Astrocyte (in vitro differentiated cells and primary cell): ENCODE results near the gene RHOBTB1. TPM values are rescaled to one million over a fixed set of nuclear protein-coding genes. Genes with fewer than 3 reads are reported as not detected.
A peak's percentile ranks its signal among the peaks of the same experiment; 100 is the strongest.

Source experiments
- DNase-seq: peaks from one replicate; pipeline ENCODE4 v3.0.0-alpha.2; 2010; ENCODE audit warnings: low read depth
- FAIRE-seq: peaks from 2 replicates; lab custom pipeline; 2011; peaks lifted over from hg19 to GRCh38; lab: Jason Lieb, UNC
- H2AFZ ChIP-seq: 2 replicates; pipeline ENCODE4 v1.6.0; 2012; ENCODE audit warnings: low read depth, low read length, inconsistent platforms
- H3K27ac ChIP-seq: 2 replicates; pipeline ENCODE4 v1.5.1; 2011; ENCODE audit warnings: low read depth, low read length, inconsistent platforms
- H3K27me3 ChIP-seq: 2 replicates; pipeline ENCODE4 v1.6.0; 2011; ENCODE audit warnings: low read length, inconsistent platforms; ENCODE audit not compliant: insufficient read depth
- H3K36me3 ChIP-seq: 2 replicates; pipeline ENCODE4 v1.5.1; 2011; ENCODE audit warnings: low read length, inconsistent platforms; ENCODE audit not compliant: insufficient read depth
- H3K4me1 ChIP-seq: 2 replicates; pipeline ENCODE4 v1.5.1; 2011; ENCODE audit warnings: low read length, inconsistent platforms; ENCODE audit not compliant: insufficient read depth
- H3K4me2 ChIP-seq: 2 replicates; pipeline ENCODE4 v1.6.0; 2012; ENCODE audit warnings: low read length, inconsistent platforms
- H3K4me3 ChIP-seq: 2 replicates; pipeline ENCODE4 v1.5.1; 2011; ENCODE audit warnings: low read depth, mild to moderate bottlenecking, low read length, inconsistent platforms; ENCODE audit not compliant: insufficient read depth
- H3K79me2 ChIP-seq: 2 replicates; pipeline ENCODE4 v1.6.0; 2012; ENCODE audit warnings: mild to moderate bottlenecking, low read length, inconsistent platforms; ENCODE audit not compliant: insufficient read depth
- H3K9ac ChIP-seq: 2 replicates; pipeline ENCODE4 v1.6.0; 2012; ENCODE audit warnings: mild to moderate bottlenecking, low read length, inconsistent platforms
- H3K9me3 ChIP-seq: 2 replicates; pipeline ENCODE4 v1.5.1; 2012; ENCODE audit warnings: low read depth, mild to moderate bottlenecking, low read length, inconsistent platforms; ENCODE audit not compliant: insufficient read depth
- H4K20me1 ChIP-seq: 2 replicates; pipeline ENCODE4 v1.6.0; 2012; ENCODE audit warnings: low read length, inconsistent platforms; ENCODE audit not compliant: insufficient read depth
- H3K27ac Mint-ChIP-seq: one replicate; pipeline ENCODE4 v1.8.0; 2021; ENCODE audit warnings: mild to moderate bottlenecking, mixed read lengths; ENCODE audit not compliant: unreplicated experiment
- H3K27me3 Mint-ChIP-seq: one replicate; pipeline ENCODE4 v1.8.0; 2021; ENCODE audit warnings: low read depth, mixed read lengths; ENCODE audit not compliant: unreplicated experiment
- H3K36me3 Mint-ChIP-seq: one replicate; pipeline ENCODE4 v1.8.0; 2021; ENCODE audit warnings: low read depth, mixed read lengths; ENCODE audit not compliant: unreplicated experiment
- H3K4me1 Mint-ChIP-seq: one replicate; pipeline ENCODE4 v1.8.0; 2021; ENCODE audit warnings: low read depth, mixed read lengths; ENCODE audit not compliant: unreplicated experiment
- H3K4me3 Mint-ChIP-seq: one replicate; pipeline ENCODE4 v1.8.0; 2021; ENCODE audit warnings: mild to moderate bottlenecking, moderate library complexity, mixed read lengths; ENCODE audit not compliant: unreplicated experiment
- H3K9me3 Mint-ChIP-seq: one replicate; pipeline ENCODE4 v1.8.0; 2021; ENCODE audit warnings: mild to moderate bottlenecking, mixed read lengths; ENCODE audit not compliant: unreplicated experiment
- EZH2 ChIP-seq: IDR thresholded peaks from 2 replicates; pipeline ENCODE4 v1.6.1; 2012; ENCODE audit warnings: mild to moderate bottlenecking, low read length, inconsistent platforms; ENCODE audit not compliant: insufficient read depth
- total RNA-seq: library from RNA; stranded (reverse); gene quantifications from 2 replicates; pipeline ENCODE4 v1.2.1, GENCODE V29; 2021
- TF ChIP-seq, protein P1 (sequence below): IDR thresholded peaks from 2 replicates; pipeline ENCODE4 v1.5.1; 2011; ENCODE audit warnings: low read depth, mild to moderate bottlenecking, inconsistent platforms, low read length, moderate library complexity; ENCODE audit not compliant: insufficient read depth

RHOBTB1 gene
- total RNA-seq, 1 donor from 2014 or later = 46.5 TPM

DNA sequence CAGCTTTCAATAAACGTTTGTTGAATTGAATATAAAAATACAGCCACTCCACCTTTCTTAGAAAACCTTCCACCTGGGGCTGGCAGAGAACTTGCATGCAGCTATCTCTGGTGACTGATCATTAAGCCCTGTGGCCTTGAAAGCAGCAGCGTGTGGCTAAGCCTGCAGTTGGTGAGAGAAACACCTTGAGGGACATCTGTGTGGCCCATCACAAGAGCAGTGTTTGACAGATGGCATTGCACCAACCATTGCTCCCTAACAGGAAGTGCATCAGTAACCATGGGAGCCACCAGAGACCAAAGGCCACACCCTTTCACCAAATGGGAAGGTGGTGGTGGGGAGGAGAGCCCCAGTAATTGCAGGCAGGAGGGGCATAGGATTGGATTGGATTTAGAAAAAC lies 22.4 kb downstream of the RHOBTB1 start:
- Histone ChIP-seq H3K4me2 (no peak overlapping the region), H3K27me3 (no peaks in the 10 kb centered on the region), H3K9ac (no peak overlapping the region), H3K27ac (no peak overlapping the region), H3K79me2 (peaks cover 26% of the 10 kb centered on the region), H3K4me3 (no peak overlapping the region), H3K36me3 (peaks cover 2% of the 10 kb centered on the region), H2AFZ (no peak overlapping the region), H3K4me1 (peaks cover 9% of the 10 kb centered on the region), H4K20me1 (peaks cover 3% of the 10 kb centered on the region), H3K9me3 (no peaks in the 10 kb centered on the region)
- no peaks in the 10 kb centered on the region for H3K27me3 Mint-ChIP-seq
- FAIRE-seq (no peak), DNase-seq (no peak)
- H3K36me3 Mint-ChIP-seq = peaks cover 14% of the 10 kb centered on the region
- H3K4me3 Mint-ChIP-seq = no peak overlapping the region
- no peak overlapping the region for H3K27ac Mint-ChIP-seq
- no peaks in the 10 kb centered on the region for H3K9me3 Mint-ChIP-seq
- no peak for TF ChIP-seq EZH2
- TF ChIP-seq, protein P1, sequence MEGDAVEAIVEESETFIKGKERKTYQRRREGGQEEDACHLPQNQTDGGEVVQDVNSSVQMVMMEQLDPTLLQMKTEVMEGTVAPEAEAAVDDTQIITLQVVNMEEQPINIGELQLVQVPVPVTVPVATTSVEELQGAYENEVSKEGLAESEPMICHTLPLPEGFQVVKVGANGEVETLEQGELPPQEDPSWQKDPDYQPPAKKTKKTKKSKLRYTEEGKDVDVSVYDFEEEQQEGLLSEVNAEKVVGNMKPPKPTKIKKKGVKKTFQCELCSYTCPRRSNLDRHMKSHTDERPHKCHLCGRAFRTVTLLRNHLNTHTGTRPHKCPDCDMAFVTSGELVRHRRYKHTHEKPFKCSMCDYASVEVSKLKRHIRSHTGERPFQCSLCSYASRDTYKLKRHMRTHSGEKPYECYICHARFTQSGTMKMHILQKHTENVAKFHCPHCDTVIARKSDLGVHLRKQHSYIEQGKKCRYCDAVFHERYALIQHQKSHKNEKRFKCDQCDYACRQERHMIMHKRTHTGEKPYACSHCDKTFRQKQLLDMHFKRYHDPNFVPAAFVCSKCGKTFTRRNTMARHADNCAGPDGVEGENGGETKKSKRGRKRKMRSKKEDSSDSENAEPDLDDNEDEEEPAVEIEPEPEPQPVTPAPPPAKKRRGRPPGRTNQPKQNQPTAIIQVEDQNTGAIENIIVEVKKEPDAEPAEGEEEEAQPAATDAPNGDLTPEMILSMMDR = no peak
- peaks cover 34% of the 10 kb centered on the region for H3K4me1 Mint-ChIP-seq

DNA sequence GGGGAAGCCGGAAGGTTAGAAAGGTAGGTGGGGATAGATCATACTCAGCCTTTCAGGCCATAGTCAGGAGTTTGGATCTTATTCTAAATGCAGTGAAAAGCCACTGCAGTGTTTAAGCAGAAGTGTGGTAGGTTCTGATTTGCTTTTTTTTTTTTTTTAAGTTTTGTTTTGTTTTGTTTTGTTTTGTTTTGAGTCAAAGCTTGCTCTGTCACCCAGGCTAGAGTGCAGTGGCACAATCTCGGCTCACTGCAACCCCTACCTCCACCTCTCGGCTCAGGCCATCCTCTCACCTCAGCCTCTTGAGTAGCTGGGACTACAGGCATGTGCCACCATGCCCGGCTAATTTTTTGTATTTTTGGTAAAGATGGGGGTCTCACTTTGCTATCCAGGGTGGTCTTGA lies 23.5 kb downstream of the RHOBTB1 start:
- H4K20me1 ChIP-seq = peaks cover 3% of the 10 kb centered on the region
- H3K4me1 Mint-ChIP-seq = peaks cover 42% of the 10 kb centered on the region
- no peaks in the 10 kb centered on the region for H3K27me3 Mint-ChIP-seq
- H3K9ac ChIP-seq = no peak overlapping the region
- TF ChIP-seq, protein P1 = no peak
- TF ChIP-seq EZH2 = no peak
- H3K79me2 ChIP-seq = peaks cover 22% of the 10 kb centered on the region
- DNase-seq = no peak
- H3K9me3 ChIP-seq = no peaks in the 10 kb centered on the region
- FAIRE-seq = no peak
- no peak overlapping the region for H3K4me3 Mint-ChIP-seq
- no peak overlapping the region for H3K4me2 ChIP-seq
- no peak overlapping the region for H3K27ac ChIP-seq
- H3K36me3 ChIP-seq = peaks cover 2% of the 10 kb centered on the region
- no peak overlapping the region for H3K27ac Mint-ChIP-seq
- H3K4me1 ChIP-seq = peaks cover 12% of the 10 kb centered on the region
- H2AFZ ChIP-seq = no peak overlapping the region
- H3K36me3 Mint-ChIP-seq = peaks cover 12% of the 10 kb centered on the region
- H3K4me3 ChIP-seq = no peak overlapping the region
- H3K9me3 Mint-ChIP-seq = no peaks in the 10 kb centered on the region
- no peaks in the 10 kb centered on the region for H3K27me3 ChIP-seq

DNA sequence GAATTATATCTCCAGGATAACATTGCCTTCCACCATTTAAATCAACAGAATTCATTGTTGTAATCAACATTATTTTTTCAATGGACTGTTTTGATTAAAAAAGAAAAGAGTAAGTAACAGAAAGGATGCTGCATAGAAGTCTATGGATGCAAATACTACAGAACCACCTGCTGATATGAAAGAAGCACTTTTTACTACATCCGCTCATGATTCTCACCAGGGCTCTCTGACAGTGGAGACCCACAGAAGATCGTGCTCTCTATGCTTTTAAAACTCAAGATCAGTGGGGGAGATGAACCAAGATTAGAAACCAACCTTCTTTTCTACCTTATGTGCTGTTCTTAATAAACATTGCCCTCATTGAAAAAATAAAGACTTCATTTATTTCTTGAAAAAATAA lies 24.4 kb downstream of the RHOBTB1 start:
- peaks cover 3% of the 10 kb centered on the region for H4K20me1 ChIP-seq
- H3K4me1 ChIP-seq = peaks cover 20% of the 10 kb centered on the region
- H2AFZ ChIP-seq = no peak overlapping the region
- H3K9me3 ChIP-seq = no peaks in the 10 kb centered on the region
- H3K36me3 Mint-ChIP-seq = peaks cover 7% of the 10 kb centered on the region
- no peaks in the 10 kb centered on the region for H3K36me3 ChIP-seq
- no peaks in the 10 kb centered on the region for H3K27me3 ChIP-seq
- H3K9ac ChIP-seq = no peak overlapping the region
- H3K4me3 ChIP-seq = no peak overlapping the region
- no peaks in the 10 kb centered on the region for H3K9me3 Mint-ChIP-seq
- H3K27me3 Mint-ChIP-seq = no peaks in the 10 kb centered on the region
- H3K4me2 ChIP-seq = no peak overlapping the region
- no peak for TF ChIP-seq EZH2
- TF ChIP-seq, protein P1 = no peak
- peaks cover 19% of the 10 kb centered on the region for H3K79me2 ChIP-seq
- no peak overlapping the region for H3K4me3 Mint-ChIP-seq
- H3K4me1 Mint-ChIP-seq = peaks cover 50% of the 10 kb centered on the region
- peak overlapping the region; percentile 12 for H3K27ac Mint-ChIP-seq
- H3K27ac ChIP-seq = no peak overlapping the region
- DNase-seq (no peak), FAIRE-seq (no peak)
